ENCODE measurements around the gene EXOSC7.

EXOSC7 gene

GRCh38 chr3:44995142-44995770 lies 19.2 kb downstream of the EXOSC7 start:
- no peak for DNase-seq

GRCh38 chr3:44996556-44996969 lies 20.5 kb downstream of the EXOSC7 start:
- DNase-seq: no peak

GRCh38 chr3:44999782-45000181 lies 23.7 kb downstream of the EXOSC7 start:
- no peak for DNase-seq

- DNase-seq: no peak
Observed at GRCh38 chr3:45000823-45001222, 24.8 kb downstream of the EXOSC7 start.

GRCh38 chr3:45001738-45002137 lies 25.7 kb downstream of the EXOSC7 start:
- no peak for DNase-seq

- DNase-seq: no peak
Observed at GRCh38 chr3:45002139-45002660, 26.2 kb downstream of the EXOSC7 start.

GRCh38 chr3:45002720-45003119 lies 26.7 kb downstream of the EXOSC7 start:
- DNase-seq: no peak

- DNase-seq: no peak
Observed at GRCh38 chr3:45003406-45003805, 27.4 kb downstream of the EXOSC7 start.

- DNase-seq: no peak
Observed at GRCh38 chr3:45003859-45004258, 27.8 kb downstream of the EXOSC7 start.

- DNase-seq: no peak
Observed at GRCh38 chr3:45007091-45007490, 31.0 kb downstream of the EXOSC7 start.

- DNase-seq: no peak
Observed at GRCh38 chr3:45008117-45008516, 32.1 kb downstream of the EXOSC7 start.

- DNase-seq: no peak
Observed at GRCh38 chr3:45009868-45010267, 33.8 kb downstream of the EXOSC7 start.

- no peak for DNase-seq
Observed at GRCh38 chr3:45010811-45011333, 34.8 kb downstream of the EXOSC7 start.

- no peak for DNase-seq
Observed at GRCh38 chr3:45011756-45012508, 35.9 kb downstream of the EXOSC7 start.

GRCh38 chr3:45012577-45012976 lies 36.5 kb downstream of the EXOSC7 start:
- DNase-seq: no peak

GRCh38 chr3:45016916-45017315 lies 40.9 kb downstream of the EXOSC7 start:
- no peak for DNase-seq

GRCh38 chr3:45017821-45018220 lies 41.8 kb downstream of the EXOSC7 start:
- no peak for DNase-seq

GRCh38 chr3:45020534-45020933 lies 44.5 kb downstream of the EXOSC7 start:
- no peak for DNase-seq

GRCh38 chr3:45021524-45022297 lies 45.7 kb downstream of the EXOSC7 start:
- DNase-seq: no peak

GRCh38 chr3:45023675-45024074 lies 47.6 kb downstream of the EXOSC7 start:
- DNase-seq: no peak

- no peak for DNase-seq
Observed at GRCh38 chr3:45024542-45025255, 48.7 kb downstream of the EXOSC7 start.

GRCh38 chr3:45026038-45026437 lies 50.0 kb downstream of the EXOSC7 start, which contains the start of gene CLEC3B:
CLEC3B (plus strand) TSS chr3:45026303; CDS start chr3:45026363, 60 bp downstream.
- no peak for DNase-seq

GRCh38 chr3:45026957-45027356 lies 50.9 kb downstream of the EXOSC7 start:
- DNase-seq: no peak

All from activated naive CD4-positive, alpha-beta T cell treated with Interleukin-2 at 50 U/mL for 16 hours (primary cell).